Sigmoid colon (tissue), 4 donors: ENCODE measurements around the gene TIAM1.

ENCODE experiments used
- POLR2A ChIP-seq, 2 donors: fragments of 450-650 bp; IDR thresholded peaks; one replicate each; pipeline ENCODE4 v1.6.1; 2016; ENCODE audit warnings: antibody characterized with exemption in 2 of 2, mild to moderate bottlenecking in 2 of 2, moderate library complexity in 2 of 2
- POLR2AphosphoS5 ChIP-seq, 4 donors: sonication (generic); formaldehyde crosslinking; IDR thresholded peaks; one replicate each; pipeline ENCODE4 v1.6.1; 2017; ENCODE audit warnings: antibody characterized with exemption in 4 of 4
- TF ChIP-seq, protein P1 (sequence below), 4 experiments: fragments of 450-650 bp in 3 of 4; fragments of 200-600 bp in 1 of 4; IDR thresholded peaks; one replicate each; pipeline ENCODE4 v1.5.1; 2016 to 2019; ENCODE audit warnings: antibody characterized with exemption in 4 of 4, mild to moderate bottlenecking in 3 of 4, moderate library complexity in 2 of 4

DNA sequence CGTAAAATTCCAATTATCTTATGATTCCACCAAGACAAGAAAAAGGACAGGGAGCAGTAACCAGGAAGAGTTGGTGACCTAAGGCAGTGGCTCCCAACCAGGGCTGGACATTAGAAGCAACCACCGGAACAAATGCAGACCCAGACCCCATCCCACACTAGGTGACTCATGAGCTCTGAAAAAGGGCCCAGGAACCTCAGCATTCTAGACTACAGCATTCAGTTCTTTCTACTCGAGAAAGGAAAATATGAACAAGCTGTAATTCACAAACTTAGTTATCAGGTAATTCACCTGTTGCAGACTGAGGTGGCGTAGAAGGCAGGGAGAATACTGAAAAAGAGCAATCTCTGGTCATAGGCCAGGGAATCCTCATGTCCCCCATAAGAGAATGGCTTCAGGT lies 167.3 kb downstream of the TIAM1 start:
- TF ChIP-seq, protein P1, sequence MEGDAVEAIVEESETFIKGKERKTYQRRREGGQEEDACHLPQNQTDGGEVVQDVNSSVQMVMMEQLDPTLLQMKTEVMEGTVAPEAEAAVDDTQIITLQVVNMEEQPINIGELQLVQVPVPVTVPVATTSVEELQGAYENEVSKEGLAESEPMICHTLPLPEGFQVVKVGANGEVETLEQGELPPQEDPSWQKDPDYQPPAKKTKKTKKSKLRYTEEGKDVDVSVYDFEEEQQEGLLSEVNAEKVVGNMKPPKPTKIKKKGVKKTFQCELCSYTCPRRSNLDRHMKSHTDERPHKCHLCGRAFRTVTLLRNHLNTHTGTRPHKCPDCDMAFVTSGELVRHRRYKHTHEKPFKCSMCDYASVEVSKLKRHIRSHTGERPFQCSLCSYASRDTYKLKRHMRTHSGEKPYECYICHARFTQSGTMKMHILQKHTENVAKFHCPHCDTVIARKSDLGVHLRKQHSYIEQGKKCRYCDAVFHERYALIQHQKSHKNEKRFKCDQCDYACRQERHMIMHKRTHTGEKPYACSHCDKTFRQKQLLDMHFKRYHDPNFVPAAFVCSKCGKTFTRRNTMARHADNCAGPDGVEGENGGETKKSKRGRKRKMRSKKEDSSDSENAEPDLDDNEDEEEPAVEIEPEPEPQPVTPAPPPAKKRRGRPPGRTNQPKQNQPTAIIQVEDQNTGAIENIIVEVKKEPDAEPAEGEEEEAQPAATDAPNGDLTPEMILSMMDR (IDR thresholded peaks at IDR 0.05) = no peak
- no peak for TF ChIP-seq POLR2A (IDR thresholded peaks at IDR 0.05)
- no peak for TF ChIP-seq POLR2AphosphoS5 (IDR thresholded peaks at IDR 0.05)
